ENCODE measurements around the gene SNX5. TPM values are rescaled to one million over a fixed set of nuclear protein-coding genes. Genes with fewer than 3 reads are reported as not detected.

Gene SNX5
- total RNA-seq, 1 experiment from 2014 or later = 90.8 TPM

DNA sequence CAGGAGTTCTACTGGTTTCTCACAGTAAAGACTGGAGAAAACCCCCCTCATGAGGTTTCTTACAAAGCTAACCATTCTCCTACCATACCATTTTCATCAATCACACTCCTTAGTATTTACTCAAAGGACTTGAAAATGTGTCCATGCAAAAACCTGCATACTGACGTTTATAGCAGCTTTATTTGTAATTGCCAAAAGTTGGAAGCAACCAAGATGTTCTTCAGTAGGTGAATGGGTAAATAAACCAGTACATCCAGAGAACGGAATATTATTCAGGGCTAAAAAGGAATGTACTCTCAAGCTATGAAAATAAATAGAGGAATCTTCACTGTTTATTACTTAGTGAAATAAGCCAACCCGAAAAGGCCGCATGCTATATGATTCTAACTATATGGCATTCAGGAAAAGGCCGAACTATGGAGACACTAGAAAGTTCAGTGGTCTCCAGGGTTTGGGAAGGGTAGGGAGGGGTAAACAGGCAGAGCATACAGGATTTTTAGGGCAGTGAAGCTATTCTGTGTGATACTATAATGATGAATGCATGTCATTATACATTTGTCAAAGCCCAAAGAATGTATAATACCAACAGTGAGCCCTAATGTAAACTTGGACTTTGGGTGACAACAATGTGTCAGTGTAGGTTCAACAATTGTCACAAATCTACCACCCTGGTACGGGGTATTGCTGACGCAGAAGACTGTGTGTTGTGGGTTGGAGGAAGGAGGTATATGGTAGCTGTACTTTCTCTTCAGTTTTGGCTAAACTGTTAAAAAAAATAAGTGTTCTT is 50.6 kb downstream of the SNX5 start:
- TF ChIP-seq SIN3A (IDR thresholded peaks at IDR 0.05; ENCODE audit: borderline replicate concordance, insufficient read depth, low read depth, low read length) (no peak), TCF7L2 (IDR thresholded peaks at IDR 0.05; ENCODE audit: low read depth, low read length) (no peak), POLR2AphosphoS5 (IDR thresholded peaks at IDR 0.05; ENCODE audit: low read depth, low read length) (no peak)
- TF ChIP-seq, protein P1, sequence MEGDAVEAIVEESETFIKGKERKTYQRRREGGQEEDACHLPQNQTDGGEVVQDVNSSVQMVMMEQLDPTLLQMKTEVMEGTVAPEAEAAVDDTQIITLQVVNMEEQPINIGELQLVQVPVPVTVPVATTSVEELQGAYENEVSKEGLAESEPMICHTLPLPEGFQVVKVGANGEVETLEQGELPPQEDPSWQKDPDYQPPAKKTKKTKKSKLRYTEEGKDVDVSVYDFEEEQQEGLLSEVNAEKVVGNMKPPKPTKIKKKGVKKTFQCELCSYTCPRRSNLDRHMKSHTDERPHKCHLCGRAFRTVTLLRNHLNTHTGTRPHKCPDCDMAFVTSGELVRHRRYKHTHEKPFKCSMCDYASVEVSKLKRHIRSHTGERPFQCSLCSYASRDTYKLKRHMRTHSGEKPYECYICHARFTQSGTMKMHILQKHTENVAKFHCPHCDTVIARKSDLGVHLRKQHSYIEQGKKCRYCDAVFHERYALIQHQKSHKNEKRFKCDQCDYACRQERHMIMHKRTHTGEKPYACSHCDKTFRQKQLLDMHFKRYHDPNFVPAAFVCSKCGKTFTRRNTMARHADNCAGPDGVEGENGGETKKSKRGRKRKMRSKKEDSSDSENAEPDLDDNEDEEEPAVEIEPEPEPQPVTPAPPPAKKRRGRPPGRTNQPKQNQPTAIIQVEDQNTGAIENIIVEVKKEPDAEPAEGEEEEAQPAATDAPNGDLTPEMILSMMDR (IDR thresholded peaks at IDR 0.05) = no peak
- TF ChIP-seq, protein P2, sequence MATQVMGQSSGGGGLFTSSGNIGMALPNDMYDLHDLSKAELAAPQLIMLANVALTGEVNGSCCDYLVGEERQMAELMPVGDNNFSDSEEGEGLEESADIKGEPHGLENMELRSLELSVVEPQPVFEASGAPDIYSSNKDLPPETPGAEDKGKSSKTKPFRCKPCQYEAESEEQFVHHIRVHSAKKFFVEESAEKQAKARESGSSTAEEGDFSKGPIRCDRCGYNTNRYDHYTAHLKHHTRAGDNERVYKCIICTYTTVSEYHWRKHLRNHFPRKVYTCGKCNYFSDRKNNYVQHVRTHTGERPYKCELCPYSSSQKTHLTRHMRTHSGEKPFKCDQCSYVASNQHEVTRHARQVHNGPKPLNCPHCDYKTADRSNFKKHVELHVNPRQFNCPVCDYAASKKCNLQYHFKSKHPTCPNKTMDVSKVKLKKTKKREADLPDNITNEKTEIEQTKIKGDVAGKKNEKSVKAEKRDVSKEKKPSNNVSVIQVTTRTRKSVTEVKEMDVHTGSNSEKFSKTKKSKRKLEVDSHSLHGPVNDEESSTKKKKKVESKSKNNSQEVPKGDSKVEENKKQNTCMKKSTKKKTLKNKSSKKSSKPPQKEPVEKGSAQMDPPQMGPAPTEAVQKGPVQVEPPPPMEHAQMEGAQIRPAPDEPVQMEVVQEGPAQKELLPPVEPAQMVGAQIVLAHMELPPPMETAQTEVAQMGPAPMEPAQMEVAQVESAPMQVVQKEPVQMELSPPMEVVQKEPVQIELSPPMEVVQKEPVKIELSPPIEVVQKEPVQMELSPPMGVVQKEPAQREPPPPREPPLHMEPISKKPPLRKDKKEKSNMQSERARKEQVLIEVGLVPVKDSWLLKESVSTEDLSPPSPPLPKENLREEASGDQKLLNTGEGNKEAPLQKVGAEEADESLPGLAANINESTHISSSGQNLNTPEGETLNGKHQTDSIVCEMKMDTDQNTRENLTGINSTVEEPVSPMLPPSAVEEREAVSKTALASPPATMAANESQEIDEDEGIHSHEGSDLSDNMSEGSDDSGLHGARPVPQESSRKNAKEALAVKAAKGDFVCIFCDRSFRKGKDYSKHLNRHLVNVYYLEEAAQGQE (IDR thresholded peaks at IDR 0.05; ENCODE audit: insufficient read depth in 1 of 2, low read depth in 2 of 2, low read length in 1 of 2) = no peak
- H3K27ac ChIP-seq (ENCODE audit: low read length) = no peak overlapping the region
- CTCF ChIA-PET = no interaction called here
- no TSS peak for BruUV-seq (replicated peaks)
- ATAC-seq (no peak), DNase-seq (ENCODE audit: low read depth, low spot score) (no peak)
- intact Hi-C loops (cut with micrococcal nuclease; ENCODE audit: unreplicated experiment) (no loop called here), in situ Hi-C loops (cut with HindIII; ENCODE audit: low pct_unique_long_range_greater_than_20kb, low sequenced_read_pairs) (no loop called here)
- H3K9me3 ChIP-seq (ENCODE audit: control insufficient read depth, insufficient read depth, low read depth, low read length) = no peaks in the 10 kb centered on the region
- POLR2A ChIA-PET = no interaction called here
- no peak overlapping the region for H3K4me3 ChIP-seq (ENCODE audit: low read depth in 2 of 2, low read length in 2 of 2)
- peaks cover 4% of the 10 kb centered on the region; the same call in 1 of the 2 replicates for H3K27me3 ChIP-seq (ENCODE audit: control insufficient read depth, insufficient read depth, low read length)
- H3K36me3 ChIP-seq (ENCODE audit: control insufficient read depth, insufficient read depth, low read length) = no peaks in the 10 kb centered on the region
- H3K4me1 ChIP-seq (ENCODE audit: control insufficient read depth, insufficient read depth, low read length) = no peaks in the 10 kb centered on the region

DNA sequence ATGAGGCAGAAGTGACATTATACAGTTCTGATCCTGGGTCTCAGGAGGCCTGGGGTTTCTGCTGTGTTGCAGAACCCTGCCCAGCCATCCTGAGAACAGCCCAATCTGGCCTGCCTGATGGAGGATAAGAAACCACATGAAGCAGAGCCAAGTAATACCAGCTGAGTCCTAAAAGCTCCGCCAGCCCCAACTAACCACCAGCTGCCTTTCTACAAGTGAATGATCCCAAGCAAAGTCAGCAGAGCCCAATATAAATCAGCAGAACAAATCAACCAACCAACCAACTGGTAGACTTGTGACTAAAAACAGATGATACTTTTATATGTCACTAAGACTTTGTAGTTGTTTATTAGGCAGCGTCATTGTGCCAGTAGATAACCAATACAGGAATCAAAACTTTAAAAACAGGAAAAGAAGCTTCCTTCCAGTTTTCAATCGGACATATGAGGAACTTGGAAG is 52.1 kb downstream of the SNX5 start:
- Histone ChIP-seq H3K36me3 (ENCODE audit: control insufficient read depth, insufficient read depth, low read length) (no peaks in the 10 kb centered on the region), H3K4me1 (ENCODE audit: control insufficient read depth, insufficient read depth, low read length) (no peaks in the 10 kb centered on the region), H3K4me3 (ENCODE audit: low read depth in 2 of 2, low read length in 2 of 2) (no peak overlapping the region), H3K27ac (ENCODE audit: low read length) (no peak overlapping the region), H3K9me3 (ENCODE audit: control insufficient read depth, insufficient read depth, low read depth, low read length) (no peaks in the 10 kb centered on the region), H3K27me3 (ENCODE audit: control insufficient read depth, insufficient read depth, low read length) (peaks cover 4% of the 10 kb centered on the region; the same call in 1 of the 2 replicates)
- no TSS peak for BruUV-seq (replicated peaks)
- ATAC-seq (no peak), DNase-seq (ENCODE audit: low read depth, low spot score) (no peak)
- intact Hi-C loops (cut with micrococcal nuclease; ENCODE audit: unreplicated experiment) (no loop called here), in situ Hi-C loops (cut with HindIII; ENCODE audit: low pct_unique_long_range_greater_than_20kb, low sequenced_read_pairs) (no loop called here)
- TF ChIP-seq SIN3A (IDR thresholded peaks at IDR 0.05; ENCODE audit: borderline replicate concordance, insufficient read depth, low read depth, low read length) = no peak
- TF ChIP-seq POLR2AphosphoS5 (IDR thresholded peaks at IDR 0.05; ENCODE audit: low read depth, low read length) = no peak
- TF ChIP-seq, protein P1 (IDR thresholded peaks at IDR 0.05) = no peak
- TF ChIP-seq, protein P2 (IDR thresholded peaks at IDR 0.05; ENCODE audit: insufficient read depth in 1 of 2, low read depth in 2 of 2, low read length in 1 of 2) = no peak
- TF ChIP-seq TCF7L2 (IDR thresholded peaks at IDR 0.05; ENCODE audit: low read depth, low read length) = no peak
- ChIA-PET POLR2A (no interaction called here), CTCF (no interaction called here)
